ENCODE measurements around the gene NPM1.

Gene NPM1

GRCh38 chr5:171427318-171428167, 39.9 kb downstream of the NPM1 start:
- ATAC-seq: no peak
- TF ChIP-seq ZC3H10 (CRISPR knock-in tag; IDR thresholded peaks at IDR 0.05) (no peak), CREB5 (CRISPR knock-in tag; IDR thresholded peaks at IDR 0.05; ENCODE audit: low read depth) (no peak), CSRNP3 (CRISPR knock-in tag; IDR thresholded peaks at IDR 0.05) (no peak), ZFP3 (CRISPR knock-in tag; IDR thresholded peaks at IDR 0.05) (no peak), ZNF8 (CRISPR knock-in tag; IDR thresholded peaks at IDR 0.05) (no peak), ISL1 (CRISPR knock-in tag; IDR thresholded peaks at IDR 0.05) (no peak), TSHZ2 (CRISPR knock-in tag; IDR thresholded peaks at IDR 0.05) (no peak), SNAI2 (CRISPR knock-in tag; IDR thresholded peaks at IDR 0.05) (no peak), TOX (CRISPR knock-in tag; IDR thresholded peaks at IDR 0.05; ENCODE audit: borderline replicate concordance) (no peak), PATZ1 (CRISPR knock-in tag; IDR thresholded peaks at IDR 0.05; ENCODE audit: borderline replicate concordance) (no peak), POU6F1 (CRISPR knock-in tag; IDR thresholded peaks at IDR 0.05; ENCODE audit: borderline replicate concordance, low read depth) (no peak), ZNF70 (CRISPR knock-in tag; IDR thresholded peaks at IDR 0.05) (no peak), TCF4 (CRISPR knock-in tag; IDR thresholded peaks at IDR 0.05; ENCODE audit: borderline replicate concordance) (no peak), RARB (CRISPR knock-in tag; IDR thresholded peaks at IDR 0.05) (no peak), ZFP30 (CRISPR knock-in tag; IDR thresholded peaks at IDR 0.05) (no peak), OSR1 (CRISPR knock-in tag; IDR thresholded peaks at IDR 0.05) (no peak), PPARA (CRISPR knock-in tag; IDR thresholded peaks at IDR 0.05; ENCODE audit: borderline replicate concordance) (no peak), ARNTL (CRISPR knock-in tag; IDR thresholded peaks at IDR 0.05; ENCODE audit: borderline replicate concordance, low read depth) (no peak)

GRCh38 chr5:171428168-171428696, 40.6 kb downstream of the NPM1 start:
- no peak for TF ChIP-seq ZNF8 (CRISPR knock-in tag; IDR thresholded peaks at IDR 0.05)
- no peak for TF ChIP-seq ESRRG (CRISPR knock-in tag; IDR thresholded peaks at IDR 0.05)
- no peak for TF ChIP-seq SNAI2 (CRISPR knock-in tag; IDR thresholded peaks at IDR 0.05)
- TF ChIP-seq ZC3H10 (CRISPR knock-in tag; IDR thresholded peaks at IDR 0.05): no peak
- no peak for TF ChIP-seq TOX (CRISPR knock-in tag; IDR thresholded peaks at IDR 0.05; ENCODE audit: borderline replicate concordance)
- TF ChIP-seq BACH2 (CRISPR knock-in tag; IDR thresholded peaks at IDR 0.05; ENCODE audit: borderline replicate concordance): no peak
- TF ChIP-seq RARB (CRISPR knock-in tag; IDR thresholded peaks at IDR 0.05): no peak
- TF ChIP-seq TCF4 (CRISPR knock-in tag; IDR thresholded peaks at IDR 0.05; ENCODE audit: borderline replicate concordance): no peak
- no peak for TF ChIP-seq ARNTL (CRISPR knock-in tag; IDR thresholded peaks at IDR 0.05; ENCODE audit: borderline replicate concordance, low read depth)
- TF ChIP-seq TSHZ2 (CRISPR knock-in tag; IDR thresholded peaks at IDR 0.05): no peak
- TF ChIP-seq ISL1 (CRISPR knock-in tag; IDR thresholded peaks at IDR 0.05): no peak
- no peak for TF ChIP-seq ZFP30 (CRISPR knock-in tag; IDR thresholded peaks at IDR 0.05)
- ATAC-seq: no peak

All from SK-N-SH treated with all-trans-retinoic acid at 6 μM for 48 hours (cell line).